GM18526 (cell line): ENCODE data around the gene OR4C46.

Experiments
- POLR2A ChIP-seq: IDR thresholded peaks from 3 replicates; pipeline ENCODE4 v1.6.1; 2011; ENCODE audit not compliant: insufficient read length; ENCODE audit errors: extremely low read depth

OR4C46 gene

GRCh38 chr11:54603898-54604297 is at the start of gene OR4C46:
Gene OR4C46, minus strand, starts transcription at chr11:54603998. Its CDS starts 0 bp downstream, at chr11:54603998.
- no peak for TF ChIP-seq POLR2A

- TF ChIP-seq POLR2A = no peak
Observed at GRCh38 chr11:54558919-54559318, 44.9 kb downstream of the OR4C46 start.

DNA sequence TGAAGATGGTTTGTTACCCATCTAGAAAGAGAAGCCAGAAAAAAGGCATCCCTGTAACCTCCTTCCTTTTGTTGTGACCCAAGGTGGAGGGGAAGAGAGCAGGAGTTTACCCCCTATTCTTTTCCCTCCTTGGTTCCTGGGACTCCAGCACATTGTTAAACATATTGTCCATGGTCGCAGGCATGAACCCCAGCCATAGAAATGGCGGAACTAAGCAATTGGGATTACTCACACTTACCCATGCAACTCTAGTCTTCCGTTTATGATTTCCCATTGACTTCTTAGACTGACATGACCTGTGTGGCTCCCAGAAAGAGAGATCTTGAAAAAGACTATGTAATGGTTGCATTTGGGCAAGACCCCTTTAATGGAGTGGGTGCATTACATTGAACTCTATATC is 45.4 kb downstream of the OR4C46 start:
- no peak for TF ChIP-seq POLR2A
